KOPT-K1 (cell line): Measurements from ENCODE around the gene MUL1.
"Not testable (repeated sequence)": the region's sequence is repeated elsewhere in the genome, so short reads cannot be mapped to it uniquely, and the experiment has no call there.

ENCODE experiments used
- H3K27ac ChIP-seq: fragments of 200-600 bp; sonication (generic); 2 replicates; pipeline ENCODE4 v1.5.1; 2016; ENCODE audit warnings: antibody characterized with exemption, mild to moderate bottlenecking, low read depth, low read length; ENCODE audit not compliant: poor library complexity, severe bottlenecking
- H3K36me3 ChIP-seq: fragments of 200-600 bp; sonication (generic); 2 replicates; pipeline ENCODE4 v1.5.1; 2017; ENCODE audit warnings: antibody characterized with exemption, mild to moderate bottlenecking, low read length, moderate library complexity; ENCODE audit not compliant: insufficient read depth
- H3K9me3 ChIP-seq: fragments of 200-600 bp; sonication (generic); 2 replicates; pipeline ENCODE4 v1.5.1; 2017; ENCODE audit warnings: antibody characterized with exemption, low read length, mild to moderate bottlenecking; ENCODE audit not compliant: insufficient read depth, poor library complexity, severe bottlenecking

Gene MUL1

DNA sequence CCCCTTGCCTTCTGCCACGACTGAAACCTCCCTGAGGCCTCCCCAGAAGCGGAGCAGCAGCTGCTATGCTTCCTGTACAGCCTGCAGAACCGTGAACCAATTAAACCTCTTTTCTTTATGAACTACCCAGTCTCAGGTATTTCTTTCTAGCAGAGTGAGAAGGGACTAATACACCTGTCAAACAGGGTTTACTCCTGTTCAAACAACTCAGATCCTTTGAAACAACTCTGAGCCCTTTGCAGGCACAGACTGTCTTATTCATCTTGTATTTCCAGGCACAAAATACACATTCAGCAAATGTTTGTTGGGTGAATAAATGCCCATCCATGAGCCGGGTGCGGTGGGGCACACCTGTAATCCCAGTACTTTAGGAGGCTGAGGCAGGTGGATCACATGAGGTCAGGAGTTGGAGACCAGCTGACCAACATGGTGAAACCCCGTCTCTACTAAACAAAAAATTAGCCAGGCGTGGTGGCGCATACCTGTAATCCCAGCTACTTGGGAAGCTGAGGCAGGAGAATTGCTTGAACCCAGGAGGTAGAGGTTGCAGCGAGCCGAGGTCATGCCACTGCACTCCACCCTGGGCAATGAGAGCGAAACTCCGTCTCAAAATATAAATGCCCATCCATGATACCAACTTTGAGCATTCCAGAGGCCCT, 11.1 kb downstream of the MUL1 start:
- not testable (repeated sequence) for H3K9me3 ChIP-seq, H3K27ac ChIP-seq
- H3K36me3 ChIP-seq, result peaks cover 43% of the 10 kb centered on the region

DNA sequence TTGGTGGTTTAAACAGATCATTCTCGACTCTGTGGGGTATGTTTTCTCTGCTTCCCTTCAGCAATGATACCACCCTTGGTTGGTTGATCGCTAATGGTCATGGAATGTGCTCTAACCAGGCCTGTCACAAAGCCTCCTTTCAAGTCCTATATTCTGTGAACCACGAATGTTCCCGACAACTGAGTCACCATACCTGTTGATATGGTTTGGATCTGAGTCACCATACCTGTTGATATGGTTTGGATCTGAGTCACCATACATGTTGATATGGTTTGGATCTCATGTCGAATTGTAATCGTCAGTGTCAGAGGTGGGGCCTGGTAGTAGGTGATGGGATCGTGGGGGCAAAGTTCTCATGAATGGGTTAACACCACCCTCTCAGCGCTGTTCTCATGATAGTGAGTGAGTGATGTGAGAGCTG, 11.7 kb downstream of the MUL1 start:
- H3K27ac ChIP-seq, result no peak overlapping the region
- H3K36me3 ChIP-seq, result peaks cover 37% of the 10 kb centered on the region

DNA sequence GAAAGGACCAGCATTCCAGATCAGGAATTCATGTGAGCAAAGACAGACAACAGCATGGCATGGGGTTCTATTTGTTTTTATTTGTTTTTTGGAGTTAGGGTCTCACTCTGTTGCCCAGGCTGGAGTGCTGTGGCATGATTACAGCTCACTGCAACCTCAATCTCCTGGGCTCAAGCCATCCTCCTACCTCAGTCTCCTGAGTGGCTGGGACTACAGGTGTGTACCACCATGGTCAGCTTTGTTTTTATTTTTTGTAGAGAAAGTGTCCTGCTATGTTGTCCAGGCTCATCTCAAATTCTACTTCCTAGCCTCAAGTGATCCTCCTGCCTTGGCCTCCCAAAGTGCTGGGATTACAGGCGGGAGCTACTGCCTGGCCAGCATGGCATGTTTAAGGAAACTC, 12.3 kb downstream of the MUL1 start:
- H3K27ac ChIP-seq, result no peak overlapping the region
- H3K36me3 ChIP-seq, result peaks cover 31% of the 10 kb centered on the region
- H3K9me3 ChIP-seq, result no peaks in the 10 kb centered on the region

More for the DNA sequence above, 11.7 kb downstream of the MUL1 start:
- H3K9me3 ChIP-seq, result no peaks in the 10 kb centered on the region

DNA sequence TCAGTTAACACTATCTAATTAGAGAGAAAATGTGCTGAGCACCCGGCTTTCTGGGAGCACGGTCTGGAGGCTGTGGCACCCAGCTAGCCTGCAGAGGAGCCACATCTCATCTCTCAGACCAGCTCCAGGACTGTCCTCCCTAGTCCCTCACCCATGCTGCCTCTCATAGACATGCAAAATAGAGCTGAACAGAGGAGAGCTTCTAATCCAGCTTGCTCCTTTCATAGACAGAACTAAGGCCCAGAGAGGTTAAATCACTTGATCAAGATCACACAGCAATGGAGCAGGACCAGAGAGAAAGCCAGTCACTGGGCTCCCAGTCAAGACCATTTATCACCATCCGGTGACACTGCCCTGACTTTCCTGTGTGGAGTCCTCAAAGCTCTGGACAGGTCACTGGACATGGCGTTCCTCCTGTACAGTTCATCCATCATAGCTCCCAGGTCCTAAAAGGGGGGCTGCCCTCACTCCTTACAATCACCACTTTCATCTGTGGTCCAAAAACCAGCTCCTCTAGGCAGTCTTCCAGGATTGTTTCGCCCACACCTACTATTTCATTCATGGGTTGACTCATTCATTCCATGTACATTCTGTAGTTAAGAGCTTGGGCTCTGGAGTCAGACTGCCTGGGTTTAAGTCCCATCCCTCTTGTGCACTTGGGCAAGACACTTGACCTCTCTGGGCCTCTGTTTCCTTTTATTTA, 13.2 kb downstream of the MUL1 start:
- Histone ChIP-seq H3K9me3 (no peaks in the 10 kb centered on the region), H3K36me3 (peaks cover 22% of the 10 kb centered on the region), H3K27ac (no peak overlapping the region)

DNA sequence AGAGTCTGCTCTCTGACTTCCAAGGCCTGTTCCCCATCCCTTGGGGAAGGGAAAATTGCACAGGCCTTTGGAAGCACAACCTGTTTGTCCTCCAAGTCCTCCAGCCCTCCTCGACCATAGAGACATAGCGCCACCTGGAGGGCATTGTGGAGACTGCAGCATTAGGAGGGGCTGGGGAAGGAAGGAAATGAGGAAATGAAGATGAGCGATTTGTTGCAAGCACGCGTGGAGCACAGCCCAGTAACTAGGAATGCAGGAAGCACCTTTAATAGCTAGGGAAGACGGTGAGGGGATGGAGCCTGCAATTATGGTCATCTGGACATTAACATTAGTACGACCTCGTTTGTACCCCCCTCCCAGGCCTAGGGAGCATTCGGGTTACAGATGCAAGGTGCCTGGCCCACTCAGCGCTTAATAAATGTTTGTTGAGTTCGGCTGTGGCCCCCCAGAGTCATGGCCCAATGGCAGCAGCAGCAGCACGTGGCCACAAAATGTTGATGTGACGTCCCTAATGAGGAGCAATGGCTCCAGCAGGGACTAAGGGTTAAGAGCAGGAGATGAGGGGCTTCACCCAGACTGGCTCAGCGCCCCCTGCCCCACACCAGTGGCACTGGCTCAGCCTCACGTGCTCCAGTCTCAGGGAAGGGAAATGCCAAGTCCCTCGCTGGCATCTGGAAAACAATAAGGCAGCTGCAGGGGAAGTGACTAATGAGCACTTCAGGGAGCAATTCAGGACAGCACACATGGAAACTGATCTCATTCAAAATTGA, 13.9 kb downstream of the MUL1 start:
- Histone ChIP-seq H3K27ac (no peak overlapping the region), H3K36me3 (peaks cover 15% of the 10 kb centered on the region), H3K9me3 (no peaks in the 10 kb centered on the region)

DNA sequence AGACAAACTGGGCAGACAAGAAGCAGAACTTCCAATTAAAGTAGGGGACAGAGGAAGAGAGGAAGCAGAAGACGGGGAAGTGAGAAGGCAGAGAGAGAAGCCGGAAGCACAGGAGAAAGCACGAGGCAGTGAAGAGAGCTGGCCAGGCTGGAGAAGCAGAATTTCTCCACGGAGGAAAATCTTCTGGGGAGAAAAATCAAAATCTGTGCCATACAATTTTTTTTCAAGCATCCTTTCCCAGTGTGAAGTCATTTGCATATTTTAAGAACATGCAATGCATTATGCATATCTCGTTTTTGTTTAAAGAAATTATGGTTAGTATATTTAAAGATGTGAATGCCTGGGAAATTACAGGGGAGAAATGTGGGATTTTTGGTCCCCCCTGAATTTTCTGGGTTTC, 14.6 kb downstream of the MUL1 start:
- Histone ChIP-seq H3K36me3 (peaks cover 8% of the 10 kb centered on the region; the same call in 1 of the 2 replicates), H3K27ac (no peak overlapping the region), H3K9me3 (no peaks in the 10 kb centered on the region)

DNA sequence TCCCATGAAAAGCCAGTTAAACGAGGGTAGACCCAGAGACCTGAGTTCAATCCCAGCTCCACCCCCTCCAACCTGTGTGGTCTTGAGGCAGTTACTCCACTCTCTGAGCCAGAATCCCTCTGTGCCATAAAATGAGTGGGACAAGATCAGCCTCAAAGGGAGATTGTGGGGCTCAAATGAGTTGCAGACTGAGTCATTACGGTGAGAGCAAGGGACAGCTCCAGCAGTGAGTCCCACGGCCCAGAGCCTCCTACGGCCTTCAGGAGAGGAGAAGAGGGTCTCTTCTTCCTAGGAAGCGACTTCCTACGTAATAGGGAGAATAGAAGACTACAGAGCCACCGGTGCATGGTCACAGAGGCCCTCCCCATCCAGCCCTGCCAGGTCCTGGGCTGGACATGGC, 15.2 kb downstream of the MUL1 start:
- Histone ChIP-seq H3K27ac (no peak overlapping the region), H3K36me3 (0 out of 2 replicates have a peak, but pooled peaks cover 2% of the 10 kb centered on the region), H3K9me3 (no peaks in the 10 kb centered on the region)

DNA sequence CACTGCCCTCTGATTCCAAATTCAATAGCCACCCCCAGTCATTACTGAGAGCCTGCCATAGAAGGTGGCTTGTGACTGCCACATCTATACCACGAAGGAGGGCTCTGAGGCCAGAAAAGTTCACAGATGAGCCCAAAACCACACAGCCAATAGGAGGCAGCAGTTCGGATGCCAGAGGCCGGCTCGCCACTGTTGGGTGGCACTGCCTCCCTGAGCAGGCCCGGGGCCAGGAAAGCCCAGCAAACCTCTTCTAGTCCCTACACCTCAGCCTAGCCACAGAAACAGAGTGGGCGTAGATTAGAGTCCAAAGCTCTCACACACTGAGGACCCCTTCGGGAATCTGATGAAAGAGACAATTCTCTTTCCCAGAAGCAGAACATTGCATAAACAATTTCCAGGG, 16.1 kb downstream of the MUL1 start:
- Histone ChIP-seq H3K27ac (no peak overlapping the region), H3K36me3 (no peaks in the 10 kb centered on the region)

DNA sequence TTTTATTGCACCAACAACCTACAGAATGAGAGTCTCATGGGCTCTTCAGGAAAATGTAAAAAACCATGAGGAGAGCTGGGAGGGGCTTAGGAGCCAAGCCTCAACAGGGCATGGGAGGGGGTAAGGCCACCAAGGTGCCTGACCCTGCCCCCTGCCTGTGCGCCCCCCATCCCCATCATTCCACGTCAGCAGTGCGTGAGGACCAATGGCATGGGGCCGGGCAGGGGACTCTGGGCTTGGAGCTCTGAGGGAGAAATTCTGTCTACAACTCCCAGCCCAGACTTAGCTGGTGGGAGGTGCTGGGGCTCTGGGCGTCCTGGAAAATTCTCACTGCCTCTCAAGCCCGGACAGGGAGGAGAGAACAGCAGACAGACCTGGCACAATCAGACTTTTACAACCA, 16.8 kb downstream of the MUL1 start:
- no peaks in the 10 kb centered on the region for H3K36me3 ChIP-seq
- H3K9me3 ChIP-seq, result no peaks in the 10 kb centered on the region
- no peak overlapping the region for H3K27ac ChIP-seq

More for the DNA sequence above, 16.1 kb downstream of the MUL1 start:
- H3K9me3 ChIP-seq, result no peaks in the 10 kb centered on the region

DNA sequence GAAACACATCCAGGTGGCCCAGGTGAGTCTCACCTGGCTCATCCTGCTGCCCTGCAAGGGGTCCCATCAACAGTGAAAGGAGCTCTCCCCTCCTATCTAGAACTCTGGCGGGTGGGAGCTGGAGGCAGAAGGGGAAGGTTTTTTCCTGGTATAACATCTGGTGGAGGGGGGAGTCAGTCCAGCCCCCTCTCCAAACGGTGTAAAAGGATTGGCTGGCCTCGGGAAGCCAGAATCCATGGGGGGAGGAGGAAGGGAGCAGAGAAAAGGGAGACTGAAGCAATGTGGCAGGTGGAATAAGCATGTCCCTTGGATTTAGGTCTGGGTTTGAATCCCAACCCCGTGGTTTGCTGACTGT, 20.7 kb downstream of the MUL1 start:
- H3K27ac ChIP-seq, result no peak overlapping the region
- H3K9me3 ChIP-seq, result no peaks in the 10 kb centered on the region
- no peaks in the 10 kb centered on the region for H3K36me3 ChIP-seq

DNA sequence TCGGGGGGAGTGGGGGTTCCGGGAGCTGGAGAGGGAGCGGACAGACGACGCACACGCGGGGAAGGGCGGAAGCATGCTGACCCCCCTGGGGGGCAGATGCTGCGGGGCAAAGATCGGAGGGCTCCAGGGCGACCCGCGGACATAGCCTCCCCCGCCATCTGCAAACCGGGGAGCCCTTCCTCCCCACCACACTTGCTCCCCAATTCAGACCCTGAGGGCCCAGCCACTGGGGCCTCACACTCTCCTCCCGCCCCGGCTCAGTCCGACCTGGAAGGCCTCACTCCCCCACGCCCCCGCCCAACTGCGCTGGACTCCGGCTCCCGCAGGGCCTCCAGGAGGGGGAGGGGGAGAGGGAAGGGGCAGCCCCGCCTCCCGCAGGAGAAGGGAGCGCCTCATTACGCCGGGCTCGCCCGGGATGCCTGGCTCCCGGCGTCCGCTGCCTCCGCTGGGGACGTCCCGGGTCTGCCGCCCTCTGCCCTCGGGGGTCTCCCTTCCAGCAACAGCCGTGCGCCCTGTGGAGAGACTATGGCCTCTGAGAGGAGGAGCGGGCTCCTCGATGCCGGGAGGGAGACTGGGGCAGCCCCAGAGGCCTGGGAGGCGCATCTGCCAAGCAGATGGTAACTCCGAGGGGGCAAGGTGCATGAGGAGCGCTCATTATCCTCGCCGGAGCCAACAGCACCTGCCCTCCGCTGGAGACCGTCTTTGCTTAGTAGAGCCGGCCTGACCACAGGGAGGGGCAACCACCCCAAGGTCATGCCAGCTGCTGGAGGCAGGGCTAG, 21.3 kb downstream of the MUL1 start:
- Histone ChIP-seq H3K27ac (no peak overlapping the region), H3K9me3 (no peaks in the 10 kb centered on the region), H3K36me3 (no peaks in the 10 kb centered on the region)

DNA sequence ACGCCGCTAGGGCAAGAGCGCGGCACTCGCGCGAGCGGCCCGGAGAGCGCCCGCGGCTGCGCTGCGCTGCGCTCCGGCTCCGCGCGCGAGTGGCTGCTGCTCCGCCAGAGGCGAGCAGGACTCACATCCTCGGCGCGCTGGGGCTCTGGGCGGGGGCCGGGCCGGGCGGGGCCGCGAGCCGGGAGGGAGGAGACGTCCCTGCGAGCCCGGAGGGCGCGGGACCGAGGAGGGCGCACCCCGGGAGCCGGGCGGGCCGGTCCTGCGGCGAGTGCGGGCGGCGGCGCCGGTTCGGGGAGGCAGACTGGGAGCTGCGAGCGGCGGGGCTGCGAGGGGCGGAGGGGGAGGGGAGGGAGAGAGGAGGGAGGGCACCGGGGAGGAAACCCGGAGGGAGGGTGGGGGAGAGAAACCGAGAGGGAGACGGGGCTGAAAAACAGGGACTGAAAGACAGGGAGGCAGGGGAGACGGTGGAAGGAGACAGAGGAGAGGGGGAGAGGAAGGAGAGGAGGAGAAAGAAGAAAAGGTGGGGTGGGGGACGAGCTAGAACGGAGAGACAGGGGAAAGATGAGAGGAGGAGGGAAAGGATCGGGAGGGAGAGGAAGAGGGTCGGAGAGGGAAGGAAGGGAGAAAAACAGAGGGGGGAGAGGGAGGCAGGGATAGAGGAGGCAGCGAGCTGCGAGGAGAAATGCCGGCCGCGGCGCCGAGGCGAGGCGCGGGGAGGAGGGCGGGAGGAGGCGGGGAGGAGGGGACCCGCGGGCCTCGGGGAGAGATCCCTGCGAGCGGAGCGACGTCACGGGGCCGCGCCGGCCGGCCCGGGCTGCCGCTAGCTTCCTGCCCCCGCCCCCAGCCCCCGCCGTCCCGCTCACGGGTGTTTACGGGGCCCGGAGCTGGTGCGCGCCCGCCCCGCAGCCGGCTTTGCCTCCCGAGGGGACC, 22.2 kb downstream of the MUL1 start, which contains the start of gene CAMK2N1:
CAMK2N1 (minus strand) TSS at position 684 of the 930 bp plus-strand sequence. CDS start 831 bp downstream, outside the sequence.
- no peaks in the 10 kb centered on the region for H3K36me3 ChIP-seq
- no peak within 1 kb of the TSS for H3K27ac ChIP-seq

DNA sequence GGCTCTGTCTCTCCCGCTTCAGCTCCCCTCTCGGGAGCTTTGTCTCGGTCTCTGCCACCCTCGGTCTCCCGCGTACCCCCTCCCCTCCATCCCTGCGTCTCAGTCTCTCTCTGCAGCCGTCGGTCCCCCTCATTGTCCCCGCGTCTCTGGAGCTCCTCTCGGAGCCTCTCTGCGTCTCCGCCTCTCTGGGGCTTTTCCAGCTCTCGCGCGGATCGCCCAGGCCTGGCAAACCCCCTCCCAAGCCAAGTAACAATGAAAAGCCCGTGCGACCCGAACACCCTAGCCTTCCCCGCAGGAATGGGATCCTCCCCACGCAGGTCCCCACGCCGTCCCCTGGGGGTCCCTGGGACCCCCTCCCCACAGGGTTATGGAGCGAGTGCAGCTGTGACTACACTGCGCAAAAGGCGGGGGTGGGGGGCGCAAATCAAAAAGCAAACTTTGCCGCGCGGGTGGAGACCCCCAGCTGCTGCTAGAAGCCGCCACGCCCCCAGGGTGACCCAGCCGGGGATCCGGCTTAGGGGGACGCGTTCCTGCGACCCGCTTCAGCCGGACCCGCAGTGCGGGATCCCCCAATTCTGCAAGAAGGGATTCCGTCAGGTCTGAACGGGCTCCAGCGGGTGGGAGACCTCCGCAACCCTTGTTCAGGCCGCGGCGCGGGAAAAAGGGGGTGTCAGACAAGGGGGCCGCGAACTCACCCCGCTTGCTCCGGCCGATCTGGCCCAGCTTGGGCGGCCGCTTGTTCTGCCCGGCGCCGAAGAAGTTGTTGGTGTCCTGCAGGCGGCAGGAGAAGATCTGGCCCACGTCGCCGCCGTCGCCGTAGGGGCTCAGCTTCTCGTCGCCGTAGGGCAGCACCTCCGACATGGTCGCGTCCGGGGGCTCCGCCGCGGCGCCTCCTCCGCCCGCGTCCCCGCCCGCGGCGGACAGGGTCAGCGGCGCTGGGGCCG, 23.2 kb downstream of the MUL1 start:
- no peak overlapping the region for H3K27ac ChIP-seq
- no peaks in the 10 kb centered on the region for H3K9me3 ChIP-seq
- H3K36me3 ChIP-seq, result no peaks in the 10 kb centered on the region

More for the DNA sequence above, 22.2 kb downstream of the MUL1 start, which contains the start of gene CAMK2N1:
- H3K9me3 ChIP-seq, result no peaks in the 10 kb centered on the region
